Measurements from ENCODE around the gene ITGA8.
A peak's percentile ranks its signal among the peaks of the same experiment; 100 is the strongest.
"Not testable (repeated sequence)": the region's sequence is repeated elsewhere in the genome, so short reads cannot be mapped to it uniquely, and the experiment has no call there.

Gene ITGA8

GRCh38 chr10:15609246-15609645, 110.5 kb downstream of the ITGA8 start:
- no peak for DNase-seq (ENCODE audit: low spot score)

DNA sequence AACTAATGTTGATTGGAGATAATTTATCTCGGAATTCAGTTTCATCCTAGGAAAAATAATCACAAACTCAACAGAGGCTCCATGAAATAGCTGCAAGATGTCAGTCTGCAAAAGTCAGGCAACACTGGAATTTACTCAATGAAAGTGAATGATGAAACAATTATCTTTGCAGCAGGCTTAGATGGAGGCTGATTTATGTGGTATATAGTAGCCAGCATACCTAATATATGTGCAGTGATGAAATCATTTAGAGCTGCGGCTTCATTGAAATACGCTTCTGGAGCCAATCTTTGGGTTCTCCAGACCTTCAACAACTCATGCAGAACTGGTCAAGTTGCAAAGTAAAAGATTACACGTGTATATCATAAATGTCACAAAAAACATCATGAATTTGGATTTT, 113.3 kb downstream of the ITGA8 start:
- no peak for DNase-seq (ENCODE audit: low spot score)

DNA sequence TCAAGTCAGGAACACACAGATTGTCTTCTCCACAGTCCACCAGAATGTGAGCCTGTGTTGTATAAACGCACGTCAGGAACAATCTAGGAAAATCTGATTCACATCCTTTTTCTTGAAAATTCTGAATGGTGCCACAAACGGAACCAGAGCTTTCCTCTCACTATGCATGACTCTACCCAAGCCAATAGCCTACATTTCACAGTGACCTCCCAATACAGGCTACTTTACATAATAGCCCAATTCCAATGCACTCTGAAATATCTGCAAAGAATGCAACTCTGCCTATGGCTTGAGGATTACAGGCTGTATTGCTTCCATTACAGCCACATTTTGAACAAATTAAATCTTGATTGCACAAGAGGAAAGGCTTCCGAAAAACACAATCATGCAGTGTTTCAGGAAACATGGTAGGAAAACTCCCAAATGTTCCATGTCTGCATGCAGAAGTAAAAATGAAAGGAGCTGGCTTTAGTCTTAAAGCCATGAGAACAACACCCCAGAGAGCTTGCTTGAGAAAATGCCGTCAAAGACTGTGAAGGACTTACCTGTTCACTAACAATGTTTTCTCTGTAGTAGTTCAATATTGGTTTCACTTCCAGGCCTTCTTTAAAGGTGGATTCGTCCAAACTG, 113.9 kb downstream of the ITGA8 start:
- DNase-seq (ENCODE audit: low spot score), result no peak

GRCh38 chr10:15603446-15604011, 116.2 kb downstream of the ITGA8 start:
- no peak for DNase-seq (ENCODE audit: low spot score)

DNA sequence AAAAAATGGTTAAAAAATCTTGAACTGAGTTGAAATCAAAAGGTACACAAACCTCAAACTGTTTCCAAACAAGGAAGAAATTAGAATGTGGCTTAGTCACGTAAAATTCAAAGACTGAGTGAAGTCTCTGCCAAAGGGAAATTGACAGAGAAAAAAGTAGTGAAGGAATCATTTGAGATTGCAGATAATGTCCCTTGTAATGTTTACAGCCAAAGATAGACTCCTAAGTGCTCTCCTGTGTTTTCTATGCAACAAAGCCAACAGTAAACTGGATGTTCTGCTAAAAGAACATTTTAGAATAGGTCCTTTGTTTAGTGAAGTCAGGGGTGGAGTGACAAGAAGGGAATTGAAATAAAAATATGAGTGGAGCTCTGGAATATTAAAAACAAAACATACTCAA, 117.9 kb downstream of the ITGA8 start:
- no peak for DNase-seq (ENCODE audit: low spot score)

DNA sequence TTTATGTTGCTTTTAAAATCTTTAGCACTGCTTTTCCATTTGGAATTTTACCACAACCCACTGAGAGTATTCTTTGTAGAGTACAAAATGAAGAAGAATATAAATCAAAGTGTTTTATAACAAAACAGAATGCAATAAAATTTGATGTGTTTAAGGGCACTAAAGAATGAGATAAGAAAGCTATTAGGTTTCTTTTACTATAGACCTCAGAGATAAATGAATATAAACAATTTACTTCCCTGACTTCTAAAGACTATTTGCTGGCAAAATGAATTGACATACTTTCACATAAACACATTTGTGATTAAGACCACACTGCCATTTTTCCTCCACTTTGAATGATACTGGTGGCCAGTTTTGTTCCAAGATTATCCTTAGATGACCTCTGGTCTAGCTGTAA, 124.5 kb downstream of the ITGA8 start:
- no peak for DNase-seq (ENCODE audit: low spot score)

- no peak for DNase-seq (ENCODE audit: low spot score)
Measured at GRCh38 chr10:15591937-15592336, 127.8 kb downstream of the ITGA8 start.

- no peak for DNase-seq (ENCODE audit: low spot score)
Measured at GRCh38 chr10:15591431-15591830, 128.3 kb downstream of the ITGA8 start.

DNA sequence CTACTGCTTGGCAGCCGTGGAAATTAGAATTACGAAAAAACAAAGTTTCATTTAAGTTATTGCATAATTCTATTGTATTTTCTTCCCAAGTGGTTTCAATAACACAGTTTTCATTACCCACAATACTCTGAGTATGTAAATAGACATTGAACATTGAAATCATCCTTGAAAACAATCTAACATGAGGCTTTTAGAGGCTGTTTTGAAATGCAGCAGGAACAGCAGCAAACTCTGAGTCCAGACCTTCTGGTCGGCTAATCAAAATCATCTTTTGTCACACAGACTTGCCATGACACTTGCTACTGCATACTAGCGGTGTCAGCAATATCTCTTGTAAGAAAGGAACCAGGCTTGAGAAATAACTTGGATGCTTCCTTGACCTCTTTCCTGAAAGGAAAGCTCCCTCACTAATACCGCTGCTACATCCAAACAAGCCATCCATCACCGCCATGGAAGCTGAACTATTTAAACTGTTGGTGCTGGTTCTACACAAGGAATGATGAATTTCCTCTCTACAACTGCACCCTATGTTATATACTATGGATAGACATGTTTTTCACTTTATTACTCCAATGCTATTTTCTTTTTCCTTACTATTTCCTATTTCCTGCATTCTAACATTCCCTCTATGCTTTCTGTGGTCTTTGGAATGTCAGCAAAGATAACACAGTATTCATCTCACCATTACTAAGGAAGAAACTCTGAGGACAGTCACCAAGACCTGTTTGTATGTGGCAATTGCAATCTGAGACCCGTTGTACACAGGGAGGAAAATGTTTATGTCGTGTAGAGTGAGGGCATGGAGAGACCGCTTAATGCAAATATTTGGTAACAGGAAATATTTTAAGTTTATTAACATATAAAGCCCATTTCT, 130.8 kb downstream of the ITGA8 start:
- no peak for DNase-seq (ENCODE audit: low spot score)

DNA sequence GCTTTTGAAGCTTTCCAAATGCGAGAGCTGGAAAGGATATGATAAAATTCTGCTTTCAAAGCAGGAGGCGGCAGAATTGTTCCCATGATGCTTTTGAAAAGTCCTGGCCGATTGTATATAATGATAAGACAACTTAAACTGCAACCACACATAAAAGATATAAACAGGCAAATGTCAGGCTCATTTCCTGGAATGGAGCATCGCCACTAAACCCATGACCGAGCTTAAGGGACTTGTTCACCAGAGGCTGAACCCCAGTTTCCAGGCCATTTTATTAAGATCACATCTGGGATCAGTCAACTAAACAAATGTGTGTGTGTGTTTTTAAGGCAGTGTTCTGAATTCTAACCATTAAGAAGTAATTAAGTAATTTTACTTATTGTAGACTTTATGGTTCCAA, 131.6 kb downstream of the ITGA8 start:
- DNase-seq (ENCODE audit: low spot score), result no peak

DNA sequence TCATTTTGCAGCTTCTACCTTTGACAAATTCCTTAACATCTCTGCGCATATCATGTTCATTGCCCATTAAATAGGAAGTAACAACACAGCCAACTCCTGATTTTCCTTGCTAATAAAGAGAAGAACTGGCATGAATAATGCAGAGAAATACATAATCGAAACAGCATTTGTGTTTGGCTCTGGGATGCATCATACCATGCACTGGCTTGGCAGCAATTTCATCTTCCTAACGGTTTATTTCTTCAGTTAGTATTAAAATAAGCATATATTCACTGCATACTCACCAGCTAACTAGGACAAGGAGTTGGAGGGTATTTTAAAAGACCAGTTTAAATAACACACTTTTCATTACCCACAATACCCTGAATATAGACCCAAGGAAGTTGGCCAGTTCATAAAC, 132.5 kb downstream of the ITGA8 start:
- DNase-seq (ENCODE audit: low spot score), result no peak

DNA sequence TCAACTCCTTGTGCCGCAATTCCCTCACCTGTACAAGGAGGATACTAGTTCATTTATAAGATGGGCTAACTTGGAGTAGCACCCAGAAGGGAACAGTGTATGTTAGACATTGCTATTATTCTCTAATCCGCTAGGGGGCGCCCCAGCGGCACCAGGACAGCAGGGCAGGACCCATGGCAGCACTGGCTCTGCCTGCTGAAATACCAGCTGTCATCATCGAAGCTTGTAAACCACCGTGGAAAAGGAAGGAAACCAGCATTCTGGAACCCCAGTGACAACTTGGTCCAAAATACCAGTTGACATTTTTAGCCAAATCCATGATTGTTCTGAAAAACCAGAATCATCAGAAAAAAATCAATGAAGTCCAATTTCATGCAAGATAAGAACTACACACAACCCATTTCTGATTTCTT, 134.4 kb downstream of the ITGA8 start:
- peak; percentile 66 for DNase-seq (ENCODE audit: low spot score)

DNA sequence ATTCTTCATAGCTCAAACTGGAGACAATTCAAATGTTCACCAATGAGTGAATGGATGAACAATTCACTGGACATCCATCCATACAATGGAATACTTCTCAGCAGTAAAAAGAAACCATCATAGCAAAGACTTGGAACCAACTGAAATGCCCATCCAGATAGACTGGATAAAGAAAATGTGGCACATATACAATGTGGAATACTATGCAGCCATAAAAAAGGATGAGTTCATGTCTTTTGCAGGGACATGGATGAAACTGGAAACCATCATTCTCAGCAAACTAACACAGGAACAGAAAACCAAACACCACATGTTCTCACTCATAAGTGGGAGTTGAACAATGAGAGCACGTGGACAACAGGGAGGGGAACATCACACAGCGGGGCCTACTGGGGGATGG, 136.8 kb downstream of the ITGA8 start:
- not testable (repeated sequence) for DNase-seq (ENCODE audit: low spot score)

DNA sequence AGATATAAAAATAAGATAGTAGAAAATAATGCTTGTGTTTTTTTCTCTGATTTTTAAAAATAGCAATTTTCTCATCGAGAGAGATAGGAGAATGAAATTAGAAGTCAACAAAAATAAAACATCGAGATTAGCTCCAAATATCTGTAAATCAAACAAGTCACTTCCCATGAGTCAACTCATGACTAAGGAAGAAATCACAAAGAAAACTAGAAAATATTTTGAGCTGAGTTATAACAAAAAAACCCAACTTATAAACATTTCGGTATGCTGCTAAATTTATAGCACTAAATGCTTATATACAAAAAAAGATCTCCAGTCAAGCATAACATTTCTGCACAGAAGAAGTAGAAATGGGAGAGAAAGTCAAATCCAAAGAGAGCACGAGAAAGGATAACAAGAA, 140.1 kb downstream of the ITGA8 start:
- peak; percentile 9 for DNase-seq (ENCODE audit: low spot score)

DNA sequence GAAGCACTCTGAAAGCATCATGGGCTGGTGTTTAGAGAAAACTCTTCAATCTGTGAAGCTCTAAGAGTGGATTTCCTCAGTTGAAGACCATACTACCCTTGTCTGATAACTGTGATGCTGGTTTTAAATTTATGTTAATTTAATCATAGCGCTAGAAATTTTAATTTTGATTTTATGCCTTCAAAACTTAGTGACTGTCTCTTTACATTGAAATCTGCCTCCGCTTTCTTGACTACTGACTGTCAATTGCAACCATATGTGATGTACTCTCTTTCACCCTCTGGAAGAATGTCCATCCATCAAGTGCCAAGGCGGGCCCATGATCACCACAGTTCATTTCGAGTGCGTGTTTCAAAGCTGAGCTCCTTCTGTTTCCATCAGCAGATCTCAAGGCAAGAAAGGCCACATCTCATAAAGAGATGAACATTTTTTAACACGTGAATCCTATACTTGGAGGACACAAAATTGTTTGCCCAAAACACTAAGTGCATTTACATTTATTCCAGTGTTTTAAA, 147.1 kb downstream of the ITGA8 start:
- DNase-seq (ENCODE audit: low spot score), result no peak

DNA sequence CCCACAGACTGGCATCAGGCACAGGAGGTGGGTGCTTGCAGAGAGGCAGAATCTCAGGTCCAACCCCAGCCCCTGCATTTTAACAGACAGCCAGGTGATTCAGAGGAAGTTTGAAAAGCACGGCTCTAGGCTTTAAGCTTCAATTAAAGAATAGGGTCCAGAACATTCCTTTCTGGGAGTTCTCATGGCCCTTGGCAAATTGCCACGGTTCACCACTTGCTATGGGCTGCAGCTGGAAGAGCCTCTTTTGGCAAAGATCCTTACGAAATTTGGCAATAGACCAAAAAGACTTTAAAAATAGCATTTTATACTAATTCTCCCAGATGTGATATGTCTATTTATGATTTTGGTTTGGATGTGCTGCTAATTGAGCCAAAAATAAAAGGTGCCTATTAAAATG, 148.1 kb downstream of the ITGA8 start:
- no peak for DNase-seq (ENCODE audit: low spot score)

DNA sequence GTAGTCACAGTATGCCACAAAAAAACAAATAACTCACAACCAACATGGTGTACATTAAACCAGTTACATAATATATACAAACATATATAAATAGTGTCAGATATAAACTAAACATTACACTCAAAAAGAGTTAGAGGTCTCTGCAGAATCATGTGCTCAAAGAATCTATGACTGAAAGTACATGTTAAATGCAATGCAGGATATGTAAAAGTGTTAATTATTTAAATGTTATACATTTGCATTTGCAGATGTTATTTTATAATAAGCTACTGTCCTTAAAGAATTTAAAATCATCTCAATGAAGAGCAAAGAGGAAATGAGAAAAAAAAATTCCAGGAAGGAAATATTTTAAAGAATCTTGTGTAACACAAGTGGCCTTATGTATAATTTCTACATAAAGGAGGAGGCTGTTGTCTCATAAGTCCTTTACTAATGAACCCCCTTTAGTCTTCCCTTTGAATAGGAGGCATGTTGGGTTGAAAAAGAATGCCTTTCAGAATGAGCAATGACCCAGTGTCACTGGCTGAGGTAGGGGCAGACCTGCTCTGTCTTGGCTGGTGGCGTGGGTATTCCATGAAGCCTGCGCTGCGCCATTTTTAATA, 148.9 kb downstream of the ITGA8 start:
- DNase-seq (ENCODE audit: low spot score), result no peak

- DNase-seq (ENCODE audit: low spot score), result no peak
Measured at GRCh38 chr10:15567952-15568351, 151.8 kb downstream of the ITGA8 start.

DNA sequence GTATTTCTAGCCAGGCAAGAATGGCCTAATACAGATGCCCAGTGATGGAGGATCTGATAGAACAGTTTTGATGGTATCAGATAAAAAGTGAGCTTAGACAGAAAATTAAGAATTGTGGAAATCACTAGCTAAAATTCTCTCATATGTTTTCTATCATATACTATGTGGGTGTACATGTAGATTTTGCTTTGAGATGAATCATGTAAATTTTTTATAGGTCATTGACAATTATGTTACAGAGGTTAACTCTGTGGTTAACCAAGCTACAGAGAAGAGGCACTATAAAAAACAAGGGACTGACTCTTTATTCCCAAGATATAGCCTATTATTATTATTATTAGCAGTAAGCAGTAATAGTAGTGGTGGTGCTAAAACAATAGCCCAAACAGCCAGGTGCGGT, 156.5 kb downstream of the ITGA8 start:
- no peak for DNase-seq (ENCODE audit: low spot score)

GRCh38 chr10:15562578-15562977, 157.1 kb downstream of the ITGA8 start:
- no peak for DNase-seq (ENCODE audit: low spot score)

DNA sequence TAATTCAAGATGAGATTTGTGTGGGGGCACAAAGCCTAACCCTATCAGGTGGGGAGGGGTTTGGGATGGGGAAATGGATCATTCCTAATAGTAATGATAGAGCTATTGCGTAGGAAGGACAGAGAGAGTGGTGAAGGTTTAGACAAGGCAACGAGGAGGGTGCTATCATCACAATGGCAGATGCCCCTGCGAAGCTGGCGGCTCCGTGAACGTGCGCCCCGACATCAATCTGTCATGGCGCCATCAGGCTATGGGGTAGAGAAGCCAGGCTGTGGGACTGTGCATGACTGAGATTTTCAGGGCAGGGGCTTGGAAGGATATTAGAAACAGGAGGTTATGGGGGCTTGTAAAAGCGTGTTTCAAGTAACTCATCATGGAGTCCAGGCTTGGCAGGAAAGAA, 157.6 kb downstream of the ITGA8 start:
- DNase-seq (ENCODE audit: low spot score), result no peak

DNA sequence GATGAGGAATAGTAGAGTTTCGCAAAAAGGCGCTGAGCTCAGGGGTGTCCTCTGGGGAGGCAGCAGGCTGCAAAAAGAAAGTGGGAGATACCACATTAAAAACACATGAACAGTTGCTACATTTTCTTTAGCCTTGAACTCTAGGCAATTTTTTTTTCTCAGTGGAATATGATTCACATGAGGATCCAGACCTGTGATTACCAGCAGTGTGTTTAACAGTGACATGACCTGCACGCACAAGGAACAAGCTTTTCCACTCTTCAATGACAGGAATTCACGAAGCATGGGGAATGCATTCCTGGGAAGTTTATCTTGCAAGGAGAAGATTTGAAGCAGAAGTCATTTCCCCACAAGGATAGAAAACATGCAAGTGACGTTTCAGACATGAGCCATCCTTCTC, 161.6 kb downstream of the ITGA8 start:
- DNase-seq (ENCODE audit: low spot score), result no peak

GRCh38 chr10:15557168-15557567, 162.6 kb downstream of the ITGA8 start:
- DNase-seq (ENCODE audit: low spot score), result not testable (repeated sequence)

Measured in AG08396 (cell line).